Inflammatory macrophage treated with lipopolysaccharide for 4 hours (primary cell): ENCODE data around the gene C5orf46.

Experiments used
- DNase-seq: peaks from one replicate; pipeline ENCODE4 v3.0.0-alpha.2; 2020

The C5orf46 gene

DNA sequence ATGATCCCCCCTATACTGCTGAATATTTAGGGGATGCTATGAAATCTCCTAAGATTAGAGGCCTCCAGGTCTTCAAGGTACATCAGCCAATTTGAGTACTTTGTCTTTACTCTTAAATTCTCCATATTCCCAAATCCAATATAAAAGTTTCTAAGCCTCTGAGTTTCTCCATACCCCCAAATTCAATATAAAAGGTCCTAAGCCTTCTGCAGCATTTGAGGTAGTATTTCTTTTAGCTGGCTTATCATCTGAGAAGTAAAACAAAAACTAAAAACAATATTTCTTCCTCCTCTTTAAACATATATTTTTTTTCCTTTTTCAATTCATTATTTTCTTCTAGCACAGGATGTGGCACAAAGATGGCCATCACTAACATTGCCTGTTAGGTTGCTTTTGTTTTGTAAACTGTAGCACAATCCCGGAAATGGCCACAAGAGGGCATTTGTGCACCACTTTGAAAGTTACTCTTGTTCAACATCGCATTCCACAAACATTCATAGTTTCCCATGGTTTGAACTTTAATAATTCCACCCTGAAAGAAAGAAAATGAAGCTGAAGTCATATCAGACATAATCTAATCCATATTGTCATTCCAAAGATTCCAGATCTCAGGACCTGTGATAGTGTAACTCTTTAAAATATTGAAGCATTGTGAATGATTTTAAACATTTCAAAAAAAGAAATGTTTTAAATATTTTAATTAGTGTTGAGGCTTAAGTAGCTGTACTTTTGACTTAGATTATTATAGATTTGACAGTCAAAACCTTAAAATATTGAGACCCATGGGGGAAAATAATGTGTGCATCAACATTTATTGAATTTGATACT is 48.8 kb downstream of the C5orf46 start:
- DNase-seq: peak; percentile 53

DNA sequence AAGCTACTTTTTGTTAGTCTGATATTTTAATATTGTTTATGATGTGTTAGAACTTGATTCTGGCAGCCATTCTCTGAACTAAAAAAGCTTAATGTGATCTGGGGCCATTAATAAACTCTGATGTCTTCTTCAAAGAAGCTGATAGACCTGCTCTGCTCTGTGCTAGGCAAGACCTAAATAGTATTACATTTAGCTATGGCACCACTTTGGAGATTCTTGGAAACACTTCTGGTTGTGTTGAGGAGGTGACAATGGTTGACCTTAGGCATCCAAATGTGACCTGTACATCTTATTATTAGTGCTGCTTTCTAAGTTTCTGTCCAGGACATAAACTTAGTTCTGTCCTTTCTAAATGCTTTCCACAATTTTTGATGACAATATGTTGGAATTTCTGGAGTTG is 49.5 kb downstream of the C5orf46 start:
- no peak for DNase-seq

DNA sequence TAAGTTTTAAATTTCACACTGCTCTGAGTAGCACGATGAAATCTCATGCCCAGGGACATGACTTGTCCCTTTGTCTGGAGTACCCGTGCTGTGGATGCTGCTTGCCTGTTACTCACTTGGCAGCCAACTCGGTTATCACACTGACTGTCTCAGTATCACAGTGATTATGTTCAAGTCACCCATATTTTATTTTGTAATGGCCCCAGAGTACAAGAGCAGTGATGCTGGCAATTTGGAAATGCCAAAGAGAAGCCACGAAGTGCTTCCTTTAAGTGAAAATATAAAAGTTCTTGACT is 50.6 kb downstream of the C5orf46 start:
- DNase-seq: no peak

DNA sequence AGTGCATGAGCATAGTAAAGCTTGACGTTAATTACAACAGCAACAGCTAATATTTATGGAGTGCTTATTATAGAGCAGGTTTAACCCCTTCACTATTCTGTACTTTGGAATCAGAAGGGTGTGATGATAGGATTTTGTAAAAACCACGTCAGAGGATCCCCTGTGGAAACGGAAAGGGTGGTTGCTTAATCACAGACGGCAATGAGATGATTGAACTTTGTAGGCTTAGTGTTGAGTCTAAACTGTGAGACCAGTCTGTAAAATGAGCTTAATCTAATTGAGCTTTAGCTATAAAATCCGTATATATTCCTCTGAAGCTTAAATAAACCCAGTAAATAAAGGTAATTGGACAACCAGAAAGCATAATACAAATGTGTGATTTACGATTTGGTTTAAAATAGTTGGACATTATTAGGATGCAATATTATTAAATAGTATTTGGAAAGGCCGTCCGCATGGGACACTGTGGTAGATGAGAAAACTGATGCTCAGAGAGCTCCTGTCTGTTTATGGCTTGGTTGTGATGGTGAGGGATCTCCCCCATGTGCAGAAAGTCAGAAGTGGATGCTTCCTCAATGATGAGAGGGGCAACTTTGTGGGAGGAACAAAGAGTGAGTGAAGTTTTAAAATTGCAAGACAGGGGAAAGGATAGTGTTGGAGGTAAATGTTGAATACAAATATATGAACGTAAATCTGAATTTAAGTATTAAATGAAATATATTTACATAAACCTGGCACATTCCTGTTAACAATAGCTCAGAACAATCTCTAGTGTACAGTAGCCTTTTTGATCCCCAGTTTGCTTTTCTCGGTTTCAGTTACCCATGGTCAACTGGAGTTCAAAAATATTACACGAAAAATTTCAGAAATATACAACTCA is 51.2 kb downstream of the C5orf46 start:
- DNase-seq: no peak

DNA sequence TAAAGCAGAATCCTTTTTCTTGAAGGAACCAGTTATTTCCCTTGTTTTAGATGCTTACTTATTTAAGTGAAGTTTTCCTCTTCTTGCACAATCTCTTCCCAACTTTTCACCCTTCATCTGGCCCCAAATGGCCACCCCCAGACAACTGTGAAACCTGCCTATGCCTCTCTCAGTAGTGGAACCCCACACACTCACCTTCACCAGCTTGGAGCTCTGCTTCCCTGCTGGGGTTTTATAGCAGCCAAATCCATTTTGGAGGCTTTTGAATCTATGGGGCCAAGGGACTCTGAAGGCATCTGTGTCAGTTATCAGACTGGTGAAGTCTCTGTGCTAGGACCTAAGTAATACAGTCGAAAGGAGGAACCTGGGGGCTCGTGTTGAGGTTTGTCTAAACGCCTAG is 52.0 kb downstream of the C5orf46 start:
- DNase-seq: no peak

DNA sequence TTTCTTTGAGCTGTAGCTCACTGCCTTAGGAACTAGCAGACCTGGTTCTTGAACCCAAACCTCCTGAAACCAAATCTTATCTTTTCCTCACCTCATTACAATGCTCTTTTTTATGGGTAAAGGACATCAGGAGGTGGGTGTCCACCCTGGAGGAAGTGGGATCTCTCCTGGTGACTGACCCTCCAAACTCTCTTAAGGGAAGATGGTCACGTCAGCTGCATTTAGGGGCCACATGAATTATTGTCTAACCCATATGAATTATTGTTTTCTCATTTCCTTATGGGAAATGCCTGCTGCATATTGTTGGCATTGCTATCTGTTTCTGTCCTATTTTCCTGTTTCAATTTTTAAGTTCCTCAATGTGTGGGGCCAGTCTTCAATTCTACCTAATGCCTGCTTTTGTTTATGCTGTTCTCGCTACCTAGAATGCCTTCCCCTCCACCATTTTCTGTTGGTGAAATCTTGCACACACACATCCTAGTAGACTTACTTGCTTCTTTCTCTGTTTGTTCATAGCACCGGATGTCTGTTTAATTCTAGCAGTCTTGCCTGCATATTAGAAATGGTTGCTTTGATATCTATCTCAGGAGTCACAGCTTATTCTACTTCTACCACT is 52.9 kb downstream of the C5orf46 start:
- peak; percentile 6 for DNase-seq

DNA sequence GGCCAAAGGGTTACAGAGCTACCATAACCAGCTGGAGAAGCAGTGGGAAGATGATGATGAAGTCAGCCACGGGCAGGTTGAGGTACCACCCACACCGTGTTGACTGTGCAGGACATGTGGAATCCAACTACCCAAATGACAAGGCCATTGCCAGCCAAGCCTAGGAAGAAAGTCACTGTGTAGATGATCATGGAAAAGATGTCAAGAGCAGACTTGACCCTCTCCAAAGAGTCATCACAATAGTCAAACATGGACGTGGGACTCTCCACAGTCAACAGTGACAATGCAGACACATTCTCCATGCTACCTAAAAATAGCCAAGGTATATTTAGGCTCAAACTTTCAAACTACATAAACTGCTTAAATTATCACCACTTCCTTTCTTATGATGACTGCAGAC is 54.0 kb downstream of the C5orf46 start:
- no peak for DNase-seq

DNA sequence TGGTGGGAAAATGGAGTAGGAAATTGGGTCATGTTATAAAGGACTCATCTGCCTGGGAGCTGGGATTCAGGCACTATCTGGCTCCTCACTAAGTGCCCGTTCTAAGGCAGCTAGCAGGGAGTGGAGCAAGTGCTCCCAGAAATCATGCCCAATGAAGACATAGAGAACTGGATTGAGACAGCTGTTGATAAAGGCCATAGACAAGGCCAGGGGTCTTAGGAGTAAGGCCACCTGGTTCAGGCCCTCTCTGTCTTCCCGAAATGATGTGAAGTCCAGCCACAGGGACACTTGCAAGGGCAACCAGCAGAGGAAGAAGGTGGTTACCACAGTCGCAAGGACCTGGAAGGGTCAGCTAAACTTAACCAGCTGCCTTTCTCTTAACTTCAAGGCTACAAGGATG is 54.8 kb downstream of the C5orf46 start:
- DNase-seq: no peak

DNA sequence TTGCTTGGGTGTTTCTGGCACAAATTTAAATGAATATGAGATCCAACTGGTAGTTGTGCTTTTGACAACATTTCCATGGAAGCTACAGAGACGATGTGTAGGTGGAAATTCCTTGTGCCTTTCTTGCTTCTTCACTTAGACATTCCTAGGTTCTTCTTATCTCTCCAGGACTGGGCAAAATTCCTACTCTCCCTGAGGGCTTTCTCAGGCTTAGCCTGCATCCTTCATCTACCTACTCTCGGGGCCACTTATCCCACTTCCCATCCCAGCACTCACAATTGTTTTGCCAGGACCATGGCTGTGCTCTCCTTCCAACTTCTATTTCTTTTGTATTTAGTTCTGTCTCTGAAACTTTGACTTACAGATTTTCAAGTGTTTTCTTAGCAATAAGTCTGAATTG is 57.1 kb downstream of the C5orf46 start:
- DNase-seq: no peak

DNA sequence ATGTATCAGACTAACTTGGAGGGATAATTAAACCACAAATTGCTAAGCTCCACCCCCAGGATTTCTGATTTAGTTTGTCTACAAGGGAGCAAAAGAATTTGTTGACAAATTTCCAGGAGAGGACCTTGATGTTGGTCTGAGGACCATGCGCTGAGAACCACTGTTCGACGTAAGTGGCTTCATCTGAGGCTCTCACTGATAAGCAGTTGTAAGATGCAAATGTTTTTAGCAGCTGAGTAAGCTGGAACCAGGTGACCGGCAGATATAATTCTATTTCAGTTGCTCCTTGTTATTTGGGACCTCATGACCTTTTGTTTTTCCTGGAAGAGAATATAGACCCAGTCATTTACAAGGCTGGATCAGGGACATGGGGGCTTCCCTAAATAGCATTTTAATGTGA is 60.7 kb downstream of the C5orf46 start:
- no peak for DNase-seq

DNA sequence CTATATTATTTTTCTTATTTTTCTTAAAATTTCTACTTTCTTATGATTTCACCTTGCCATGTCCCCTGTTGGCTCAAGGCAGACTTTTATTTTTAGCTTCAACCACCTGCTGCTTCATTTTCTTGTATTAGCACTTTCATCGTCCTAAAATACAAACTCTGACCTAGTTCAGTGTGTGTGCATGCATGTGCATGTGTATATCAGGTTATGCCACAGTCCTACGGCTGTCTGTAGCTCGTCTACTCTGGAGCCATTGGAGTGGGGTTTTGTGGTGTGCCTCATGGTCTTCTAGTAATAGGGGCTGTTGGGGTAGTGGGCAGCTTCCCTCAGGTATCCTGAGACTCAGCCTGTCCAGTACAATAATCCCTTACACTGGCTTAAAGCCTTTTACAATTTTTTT is 61.5 kb downstream of the C5orf46 start:
- DNase-seq: no peak

DNA sequence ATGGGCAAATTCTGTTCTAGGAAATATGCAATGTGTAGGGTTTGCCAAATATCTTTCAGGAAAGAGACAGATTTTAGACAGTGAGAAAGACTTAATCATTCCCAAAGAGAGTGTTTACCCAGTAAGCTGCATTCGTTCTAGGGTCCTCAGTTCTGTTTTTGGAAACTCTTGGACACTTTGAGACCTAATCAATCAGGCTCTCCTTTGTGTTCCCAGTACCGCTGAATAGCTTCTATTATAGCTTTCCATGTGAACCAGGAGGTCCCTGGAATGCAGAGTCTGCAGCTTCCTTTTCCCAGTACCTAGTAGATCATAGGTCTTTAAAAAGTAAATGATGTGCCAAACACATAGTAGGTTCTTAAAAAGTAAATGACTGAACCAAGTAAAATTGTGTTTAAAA is 63.5 kb downstream of the C5orf46 start:
- DNase-seq: no peak
